Fibroblast of pulmonary artery (primary cell): ENCODE data around the gene ANKRD10.
"Not testable (repeated sequence)": the region's sequence is repeated elsewhere in the genome, so short reads cannot be mapped to it uniquely, and the experiment has no call there.

ENCODE experiments used
- DNase-seq: peaks from one replicate; pipeline ENCODE4 v3.0.0-alpha.2; 2010; ENCODE audit warnings: low read depth
- H3K4me3 ChIP-seq: replicated peaks from 2 replicates; pipeline ENCODE4 v1.5.1; 2011; ENCODE audit warnings: low read depth, mild to moderate bottlenecking, control low read depth, low read length, moderate library complexity
- TF ChIP-seq, protein P1 (sequence below): IDR thresholded peaks from 2 replicates; pipeline ENCODE4 v1.5.1; 2011; ENCODE audit warnings: mild to moderate bottlenecking, control low read depth, low read length, inconsistent platforms; ENCODE audit errors: missing control alignments

ANKRD10 gene

GRCh38 chr13:110957181-110957884 lies 42.5 kb upstream of the ANKRD10 start:
- H3K4me3 ChIP-seq = no peak overlapping the region
- no peak for DNase-seq
- TF ChIP-seq, protein P1, sequence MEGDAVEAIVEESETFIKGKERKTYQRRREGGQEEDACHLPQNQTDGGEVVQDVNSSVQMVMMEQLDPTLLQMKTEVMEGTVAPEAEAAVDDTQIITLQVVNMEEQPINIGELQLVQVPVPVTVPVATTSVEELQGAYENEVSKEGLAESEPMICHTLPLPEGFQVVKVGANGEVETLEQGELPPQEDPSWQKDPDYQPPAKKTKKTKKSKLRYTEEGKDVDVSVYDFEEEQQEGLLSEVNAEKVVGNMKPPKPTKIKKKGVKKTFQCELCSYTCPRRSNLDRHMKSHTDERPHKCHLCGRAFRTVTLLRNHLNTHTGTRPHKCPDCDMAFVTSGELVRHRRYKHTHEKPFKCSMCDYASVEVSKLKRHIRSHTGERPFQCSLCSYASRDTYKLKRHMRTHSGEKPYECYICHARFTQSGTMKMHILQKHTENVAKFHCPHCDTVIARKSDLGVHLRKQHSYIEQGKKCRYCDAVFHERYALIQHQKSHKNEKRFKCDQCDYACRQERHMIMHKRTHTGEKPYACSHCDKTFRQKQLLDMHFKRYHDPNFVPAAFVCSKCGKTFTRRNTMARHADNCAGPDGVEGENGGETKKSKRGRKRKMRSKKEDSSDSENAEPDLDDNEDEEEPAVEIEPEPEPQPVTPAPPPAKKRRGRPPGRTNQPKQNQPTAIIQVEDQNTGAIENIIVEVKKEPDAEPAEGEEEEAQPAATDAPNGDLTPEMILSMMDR = peak; percentile 11

GRCh38 chr13:110956216-110956615 lies 41.3 kb upstream of the ANKRD10 start:
- not testable (repeated sequence) for H3K4me3 ChIP-seq, DNase-seq

GRCh38 chr13:110955608-110956007 lies 40.7 kb upstream of the ANKRD10 start:
- not testable (repeated sequence) for DNase-seq, H3K4me3 ChIP-seq

- not testable (repeated sequence) for H3K4me3 ChIP-seq
These were observed 40.2 kb upstream of the ANKRD10 start for GRCh38 chr13:110955072-110955503.

DNA sequence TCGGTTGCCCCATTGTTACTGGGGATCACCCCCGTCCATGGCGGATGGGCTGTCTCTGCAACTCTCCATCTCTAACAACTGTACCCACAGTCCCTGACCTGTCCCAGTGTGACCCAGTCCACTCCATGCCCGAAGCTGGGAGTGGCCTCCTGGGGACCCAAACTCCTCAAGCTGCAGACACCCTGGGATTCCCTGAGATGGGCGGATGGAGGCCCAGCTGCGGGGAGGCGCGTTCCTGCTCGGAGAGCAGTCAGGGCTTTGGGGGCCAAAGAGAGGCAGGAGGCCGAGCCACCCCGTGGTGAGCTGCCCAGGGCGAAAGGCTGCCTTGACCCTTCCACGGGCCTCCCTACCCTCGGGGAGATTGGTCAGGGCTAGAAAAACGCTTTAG lies 39.7 kb upstream of the ANKRD10 start:
- not testable (repeated sequence) for H3K4me3 ChIP-seq, DNase-seq

More at GRCh38 chr13:110955072-110955503, 40.2 kb upstream of the ANKRD10 start:
- peak; percentile 96 for DNase-seq

DNA sequence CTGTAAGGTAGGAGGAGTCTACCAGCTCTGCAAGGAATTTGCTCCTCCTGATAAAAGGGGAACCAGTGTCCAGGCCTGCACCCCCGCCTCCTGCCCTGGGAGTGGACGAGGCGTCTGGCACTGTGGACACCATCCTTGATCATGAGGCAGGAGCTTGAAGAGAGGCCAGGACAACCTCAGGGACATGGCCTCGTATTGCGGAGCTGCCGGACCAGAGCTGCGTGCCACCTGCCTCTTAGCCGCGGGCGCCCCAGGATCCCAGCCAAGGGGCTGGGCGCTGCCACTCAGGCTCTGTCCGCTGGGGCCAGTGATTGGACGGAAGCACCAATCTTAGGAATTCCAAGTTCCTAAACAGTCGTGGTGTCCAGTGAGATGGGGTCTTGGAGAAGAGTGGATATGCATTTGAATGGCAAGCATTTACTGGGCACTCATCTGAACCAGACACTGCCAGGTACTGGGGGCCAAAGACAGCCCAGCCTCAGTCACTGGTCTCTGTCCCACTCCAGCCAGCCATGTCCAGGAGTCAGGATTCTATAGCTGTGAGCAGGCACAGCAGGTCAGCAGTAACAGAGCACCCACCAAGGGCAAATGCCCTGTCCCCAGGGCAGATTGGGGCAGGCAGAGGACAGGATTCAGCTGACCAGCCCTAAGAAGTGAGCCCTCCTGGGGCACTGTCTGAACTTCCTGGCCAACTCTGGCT lies 39.1 kb upstream of the ANKRD10 start:
- TF ChIP-seq, protein P1 = no peak
- DNase-seq = no peak
- H3K4me3 ChIP-seq = no peak overlapping the region

DNA sequence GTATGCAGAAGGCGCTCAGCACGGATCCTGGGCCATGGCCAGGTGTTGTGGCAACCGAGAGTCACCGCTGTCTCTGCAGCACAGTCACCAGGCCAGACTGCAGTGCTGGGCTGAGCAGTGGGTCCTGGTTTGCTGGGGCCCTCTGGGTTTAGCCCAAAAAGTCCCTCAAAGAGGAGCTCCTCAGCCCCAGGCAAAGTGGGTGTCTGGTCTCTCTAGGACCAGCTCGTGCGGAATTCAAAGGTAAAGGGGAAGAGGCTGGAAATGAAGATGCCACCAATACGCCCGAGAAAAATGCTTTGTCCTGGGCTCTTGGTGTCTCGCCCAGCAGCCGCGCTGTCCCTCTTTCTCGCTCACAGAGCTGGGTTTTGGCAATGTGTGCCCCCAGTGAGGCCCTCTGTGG lies 38.5 kb upstream of the ANKRD10 start:
- no peak for DNase-seq
- TF ChIP-seq, protein P1 = no peak
- H3K4me3 ChIP-seq = no peak overlapping the region

GRCh38 chr13:110952135-110952534 lies 37.3 kb upstream of the ANKRD10 start:
- DNase-seq, H3K4me3 ChIP-seq: not testable (repeated sequence)

DNA sequence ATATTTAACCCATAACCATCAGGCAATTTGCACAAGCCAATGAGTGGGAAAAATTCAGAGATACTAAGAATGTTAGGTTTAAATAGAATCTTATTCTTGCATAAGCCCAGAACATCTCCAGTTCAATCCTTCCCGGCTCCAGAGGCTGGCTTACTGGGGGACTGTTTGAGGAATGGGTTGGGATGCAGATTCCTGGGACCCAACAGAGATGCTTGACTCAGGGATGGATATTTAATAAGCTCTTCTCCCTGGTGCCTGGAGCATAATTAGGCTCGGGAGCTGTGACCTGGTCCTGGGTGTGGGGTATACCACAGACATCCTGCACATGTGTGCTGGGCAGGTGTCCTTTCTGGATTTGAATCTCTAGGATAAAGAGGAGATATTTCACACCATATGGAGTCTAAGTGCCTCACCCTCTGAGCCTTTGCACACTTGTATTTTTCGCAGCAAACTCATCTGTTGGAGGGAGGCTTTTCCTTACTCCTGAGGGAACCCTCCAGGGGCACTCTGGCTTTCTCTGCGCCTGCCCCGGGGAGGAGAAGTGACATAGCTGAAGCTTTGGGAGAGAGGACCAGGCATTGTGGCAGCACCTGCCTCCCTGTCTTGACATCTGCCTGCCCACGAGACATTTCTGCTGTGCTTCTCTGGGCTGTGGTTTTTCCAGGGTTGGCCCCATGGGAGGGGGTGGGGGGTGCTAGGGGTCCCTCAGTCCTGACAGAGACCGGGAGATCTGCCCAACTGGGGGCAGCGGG lies 36.1 kb upstream of the ANKRD10 start:
- TF ChIP-seq, protein P1 = no peak
- DNase-seq = no peak

More for the DNA sequence above, 36.1 kb upstream of the ANKRD10 start:
- no peak overlapping the region for H3K4me3 ChIP-seq
